A549 (cell line): ENCODE data around the gene LRRC47. TPM values are rescaled to one million over a fixed set of nuclear protein-coding genes. Genes with fewer than 3 reads are reported as not detected.

Experiments used
- ATAC-seq, 2 experiments: fragments of 200-7000 bp in 1 of 2; fragments of >200 bp in 1 of 2; cut with Nextera tagmentation in 1 of 2; cut with Tn5 transposase in 1 of 2; 3 replicates each; pipeline versions ENCODE4 v1.8.0 to v1.9.1; 2018 to 2020; ENCODE audit warnings: mild to moderate bottlenecking in 1 of 2, moderate library complexity in 1 of 2
- CTCF ChIA-PET: fragments of 300-600 bp; sonication (Branson Sonifier 250); formaldehyde crosslinking; extraction: SDS; loops from one replicate; lab custom pipeline; 2021; ENCODE audit warnings: antibody characterized with exemption, inconsistent platforms; lab: Yijun Ruan, JAX
- POLR2A ChIA-PET: fragments of 350-600 bp; formaldehyde crosslinking; extraction: SDS; loops from one replicate; lab custom pipeline; 2021; ENCODE audit warnings: antibody characterized with exemption, inconsistent platforms; lab: Yijun Ruan, JAX
- DNase-seq, 2 experiments: peaks; one replicate each; pipeline versions ENCODE4 v3.0.0 to v3.0.0-alpha.2; 2011 to 2016; ENCODE audit warnings: low read depth in 1 of 2, low spot score in 1 of 2
- FAIRE-seq: peaks from 2 replicates; lab custom pipeline; 2011; peaks lifted over from hg19 to GRCh38; lab: Jason Lieb, UNC
- H3K27ac ChIP-seq, 2 experiments: fragments of >200 bp; sonication (Bioruptor Twin); formaldehyde crosslinking; 3 replicates each; pipeline ENCODE4 v1.5.1; 2016 to 2017
- H3K4me1 ChIP-seq: fragments of >200 bp; sonication (Bioruptor Twin); formaldehyde crosslinking; 3 replicates; pipeline ENCODE4 v1.6.1; 2016
- H3K4me2 ChIP-seq: fragments of >200 bp; sonication (Bioruptor Twin); formaldehyde crosslinking; 3 replicates; pipeline ENCODE4 v1.6.1; 2016
- H3K4me3 ChIP-seq: fragments of >200 bp; sonication (Bioruptor Twin); formaldehyde crosslinking; 3 replicates; pipeline ENCODE4 v1.5.1; 2016
- H3K9me3 ChIP-seq: fragments of >200 bp; sonication (Bioruptor Twin); formaldehyde crosslinking; 3 replicates; pipeline ENCODE4 v1.6.1; 2016
- CEBPB ChIP-seq, 2 experiments: fragments of >200 bp in 1 of 2; sonication (Bioruptor Twin) in 1 of 2; formaldehyde crosslinking in 1 of 2; IDR thresholded peaks; 2 replicates each; pipeline ENCODE4 v1.6.1; 2012 to 2016
- CHD4 ChIP-seq: fragments of 200-600 bp; sonication (generic); IDR thresholded peaks from 2 replicates; pipeline ENCODE4 v1.6.1; 2016; ENCODE audit warnings: antibody characterized with exemption, mild to moderate bottlenecking, borderline replicate concordance
- EP300 ChIP-seq, 2 experiments: fragments of >200 bp; sonication (Bioruptor Twin); formaldehyde crosslinking; IDR thresholded peaks; 2 replicates in 1 of 2; 3 replicates in 1 of 2; pipeline ENCODE4 v1.6.1; 2016 to 2017
- FOSB ChIP-seq: fragments of 250-450 bp; sonication (Bioruptor Pico); IDR thresholded peaks from 2 replicates; pipeline ENCODE4 v1.5.0; 2020; ENCODE audit warnings: mild to moderate bottlenecking, moderate library complexity
- FOSL2 ChIP-seq, 2 experiments: fragments of 450-650 bp in 1 of 2; fragments of >200 bp in 1 of 2; sonication (Bioruptor Twin) in 1 of 2; formaldehyde crosslinking; IDR thresholded peaks; 2 replicates each; pipeline versions ENCODE4 v1.5.0 to v1.6.1; 2016 to 2020; ENCODE audit warnings: mild to moderate bottlenecking in 1 of 2, moderate library complexity in 1 of 2
- HEYL ChIP-seq: fragments of 250-450 bp; sonication (Bioruptor Pico); IDR thresholded peaks from 2 replicates; pipeline ENCODE4 v1.8.0; 2021; ENCODE audit warnings: mild to moderate bottlenecking, moderate library complexity
- NPAS2 ChIP-seq: fragments of 250-450 bp; sonication (Bioruptor Pico); IDR thresholded peaks from 2 replicates; pipeline ENCODE4 v1.8.0; 2022; ENCODE audit warnings: mild to moderate bottlenecking, moderate library complexity, borderline replicate concordance
- NR3C1 ChIP-seq: fragments of >200 bp; sonication (Bioruptor Twin); formaldehyde crosslinking; IDR thresholded peaks from 3 replicates; pipeline ENCODE4 v1.6.1; 2017
- RAD21 ChIP-seq, 2 experiments: fragments of >200 bp in 1 of 2; sonication (Bioruptor Twin) in 1 of 2; formaldehyde crosslinking in 1 of 2; IDR thresholded peaks in 1 of 2; conservative IDR thresholded peaks in 1 of 2; 2 replicates in 1 of 2; 3 replicates in 1 of 2; pipeline ENCODE4 v1.6.1; 2012 to 2018; ENCODE audit warnings: inconsistent platforms in 1 of 2
- RCOR1 ChIP-seq: fragments of 150-350 bp; IDR thresholded peaks from 2 replicates; pipeline ENCODE4 v1.6.1; 2014; ENCODE audit warnings: antibody characterized with exemption, low read length, low read depth
- RFX5 ChIP-seq: fragments of 450-650 bp; IDR thresholded peaks from 2 replicates; pipeline ENCODE4 v1.7.1; 2014; ENCODE audit warnings: antibody characterized with exemption, mild to moderate bottlenecking, moderate library complexity
- SMC3 ChIP-seq: fragments of >200 bp; sonication (Bioruptor Twin); formaldehyde crosslinking; IDR thresholded peaks from 3 replicates; pipeline ENCODE4 v1.6.1; 2018; ENCODE audit warnings: inconsistent platforms
- SREBF2 ChIP-seq: fragments of 450-650 bp; IDR thresholded peaks from 2 replicates; pipeline ENCODE4 v1.6.1; 2014; ENCODE audit warnings: mild to moderate bottlenecking, moderate library complexity
- TP53 ChIP-seq: fragments of 250-450 bp; sonication (Bioruptor Pico); IDR thresholded peaks from 2 replicates; pipeline ENCODE4 v1.5.0; 2021; ENCODE audit warnings: mild to moderate bottlenecking, moderate library complexity
- ZC3H11A ChIP-seq: fragments of 450-650 bp; IDR thresholded peaks from 2 replicates; pipeline ENCODE4 v1.6.1; 2014; ENCODE audit warnings: antibody characterized with exemption, mild to moderate bottlenecking
- ZFP36 ChIP-seq: fragments of 450-650 bp; IDR thresholded peaks from 2 replicates; pipeline ENCODE4 v1.6.1; 2014; ENCODE audit warnings: borderline replicate concordance; ENCODE audit not compliant: partially characterized antibody
- ZNF302 ChIP-seq: fragments of 250-450 bp; sonication (Bioruptor Pico); IDR thresholded peaks from 2 replicates; pipeline ENCODE4 v1.9.0; 2021; ENCODE audit warnings: inconsistent platforms, mild to moderate bottlenecking, moderate library complexity
- WGBS: methylation state at CpG from one replicate; pipeline ENCODE4 v1.1.6; 2017; ENCODE audit errors: missing lambda C conversion rate; 5-methylcytosine and 5-hydroxymethylcytosine counted together
- polyA plus RNA-seq, 4 experiments: library from polyadenylated mRNA; depleted of rRNA in 3 of 4; stranded (reverse); fragments of >200 nt; fragmentation: RNase III in 1 of 4; extraction: RNeasy Plus Mini Kit Qiagen cat#74134 plus additional on column Dnase treatment in 1 of 4; gene quantifications; 2 replicates in 3 of 4; 3 replicates in 1 of 4; pipeline ENCODE4 v1.2.3, GENCODE V29; 2011 to 2017
- TF ChIP-seq, protein P1 (sequence below): fragments of 250-450 bp; sonication (Bioruptor Pico); IDR thresholded peaks from 2 replicates; pipeline ENCODE4 v1.5.0; 2021; ENCODE audit warnings: mild to moderate bottlenecking, moderate library complexity, borderline replicate concordance
- TF ChIP-seq, protein P2 (sequence below): IDR thresholded peaks from 2 replicates; pipeline ENCODE4 v1.6.1; 2012
- TF ChIP-seq, protein P3 (sequence below): fragments of 450-650 bp; IDR thresholded peaks from 2 replicates; pipeline ENCODE4 v1.6.1; 2014; ENCODE audit warnings: antibody characterized with exemption
- TF ChIP-seq, protein P4 (sequence below): fragments of >200 bp; sonication (Bioruptor Twin); formaldehyde crosslinking; IDR thresholded peaks from 2 replicates; pipeline ENCODE4 v1.6.1; 2016
- TF ChIP-seq, protein P5 (sequence below): IDR thresholded peaks from 2 replicates; pipeline ENCODE4 v1.6.1; 2012
- TF ChIP-seq, protein P6 (sequence below): IDR thresholded peaks from 2 replicates; pipeline ENCODE4 v1.6.1; 2012; ENCODE audit warnings: low read depth, borderline replicate concordance

Gene LRRC47
- polyA plus RNA-seq, 2 of the 4 experiments (the other 2 are of a cell fraction), result 28.5 to 41.6 TPM

DNA sequence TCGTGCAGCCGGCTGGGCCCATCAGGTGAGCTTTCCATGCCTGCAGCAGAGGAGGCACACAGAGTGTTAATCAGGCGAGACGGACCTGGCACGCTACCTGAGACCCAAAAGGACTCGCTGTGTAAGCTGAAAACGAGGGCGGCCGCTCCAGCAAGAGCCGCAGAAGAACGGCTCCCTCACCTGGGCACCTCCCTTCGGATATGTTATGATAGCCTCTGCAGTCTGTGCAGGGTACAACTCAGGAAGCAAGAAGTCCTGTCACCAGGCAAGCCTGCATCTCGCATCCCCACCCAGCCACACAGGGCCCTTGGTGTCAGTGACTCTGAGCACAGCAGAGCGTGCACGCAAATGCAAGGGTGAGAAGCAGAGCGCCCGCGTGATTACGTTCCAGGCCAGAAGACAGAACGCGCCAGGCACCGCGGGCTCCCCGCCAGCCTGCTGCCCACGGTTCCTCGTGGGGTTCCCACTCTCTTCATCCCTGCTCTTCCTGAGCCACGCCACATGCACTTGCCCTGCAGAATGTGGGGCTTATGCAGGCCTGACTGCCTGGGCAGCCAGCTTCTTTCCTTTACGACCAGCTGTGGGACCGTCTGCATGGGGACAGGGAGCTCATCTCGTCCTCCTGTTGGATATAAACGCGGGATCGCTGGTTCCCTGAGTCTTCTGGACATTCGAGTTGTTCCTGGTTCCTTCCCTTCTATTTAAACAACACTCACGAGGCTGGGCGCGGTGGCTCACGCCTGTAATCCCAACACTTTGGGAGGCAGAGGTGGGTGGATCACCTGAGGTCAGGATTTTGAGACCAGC, 20.2 kb upstream of the LRRC47 start:
- FAIRE-seq, result no peak
- H3K9me3 ChIP-seq, result no peaks in the 10 kb centered on the region
- CTCF ChIA-PET, result no interaction called here
- ATAC-seq, result no peak
- WGBS, result 91% methylated on average over 36 of the region's 38 CpGs
- POLR2A ChIA-PET, result no interaction called here
- no peaks in the 10 kb centered on the region for H3K4me1 ChIP-seq
- H3K27ac ChIP-seq, result no peak overlapping the region
- H3K4me3 ChIP-seq, result no peak overlapping the region
- H3K4me2 ChIP-seq, result no peak overlapping the region
- no peak for DNase-seq
- TF ChIP-seq ZNF302 (CRISPR knock-in tag) (no peak), FOSB (CRISPR knock-in tag) (no peak), RCOR1 (no peak), CHD4 (no peak), FOSL2 (IDR thresholded peaks at IDR 0.05) (no peak), FOSL2 (CRISPR knock-in tag; IDR thresholded peaks at IDR 0.05) (no peak), RFX5 (no peak)
- TF ChIP-seq, protein P1, sequence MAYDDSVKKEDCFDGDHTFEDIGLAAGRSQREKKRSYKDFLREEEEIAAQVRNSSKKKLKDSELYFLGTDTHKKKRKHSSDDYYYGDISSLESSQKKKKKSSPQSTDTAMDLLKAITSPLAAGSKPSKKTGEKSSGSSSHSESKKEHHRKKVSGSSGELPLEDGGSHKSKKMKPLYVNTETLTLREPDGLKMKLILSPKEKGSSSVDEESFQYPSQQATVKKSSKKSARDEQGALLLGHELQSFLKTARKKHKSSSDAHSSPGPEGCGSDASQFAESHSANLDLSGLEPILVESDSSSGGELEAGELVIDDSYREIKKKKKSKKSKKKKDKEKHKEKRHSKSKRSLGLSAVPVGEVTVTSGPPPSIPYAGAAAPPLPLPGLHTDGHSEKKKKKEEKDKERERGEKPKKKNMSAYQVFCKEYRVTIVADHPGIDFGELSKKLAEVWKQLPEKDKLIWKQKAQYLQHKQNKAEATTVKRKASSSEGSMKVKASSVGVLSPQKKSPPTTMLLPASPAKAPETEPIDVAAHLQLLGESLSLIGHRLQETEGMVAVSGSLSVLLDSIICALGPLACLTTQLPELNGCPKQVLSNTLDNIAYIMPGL (CRISPR knock-in tag), result no peak
- TF ChIP-seq, protein P2, sequence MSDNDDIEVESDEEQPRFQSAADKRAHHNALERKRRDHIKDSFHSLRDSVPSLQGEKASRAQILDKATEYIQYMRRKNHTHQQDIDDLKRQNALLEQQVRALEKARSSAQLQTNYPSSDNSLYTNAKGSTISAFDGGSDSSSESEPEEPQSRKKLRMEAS, result no peak
- TF ChIP-seq, all 56 proteins: peak for 0

DNA sequence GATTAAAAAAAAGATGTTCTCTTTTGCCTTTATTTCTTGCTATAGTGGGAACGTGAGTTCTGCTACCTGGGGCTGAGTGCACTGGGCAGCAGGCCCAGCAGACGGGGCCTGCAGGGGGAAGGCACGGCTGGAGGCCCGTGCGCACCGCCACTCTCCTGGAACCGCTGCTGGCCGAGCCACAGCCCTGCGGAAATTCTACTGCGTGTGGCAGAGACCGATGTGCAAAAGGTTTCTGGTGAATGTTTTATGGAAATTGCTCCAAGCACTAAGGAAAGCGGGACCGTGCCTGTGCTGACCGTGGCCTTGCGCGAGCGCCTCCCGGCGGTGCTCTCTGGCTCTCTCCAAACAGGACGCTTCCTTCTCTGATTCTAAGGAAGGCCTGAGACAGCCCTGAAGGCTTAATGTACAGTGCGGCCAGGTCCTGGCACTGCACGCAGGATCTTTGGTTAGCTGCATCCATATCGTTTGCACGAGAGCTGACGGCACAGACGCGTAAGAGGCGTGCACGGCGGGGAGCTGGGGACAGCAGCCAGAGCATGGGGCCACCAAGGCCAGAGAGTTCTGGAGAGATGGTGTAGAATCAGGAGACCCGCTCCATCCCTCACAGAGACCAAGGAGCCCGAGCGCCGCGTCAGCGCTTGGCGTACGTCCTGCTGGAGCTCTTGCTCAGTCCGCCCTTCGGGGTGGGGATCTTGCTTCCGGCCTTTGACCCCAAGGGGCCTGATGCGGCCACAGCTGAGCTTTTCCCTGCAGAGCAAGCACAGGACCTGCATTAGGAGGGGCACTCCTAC, 18.7 kb upstream of the LRRC47 start:
- FAIRE-seq, result no peak
- ChIA-PET POLR2A (no interaction called here), CTCF (no interaction called here)
- Histone ChIP-seq H3K27ac (no peak overlapping the region), H3K4me2 (no peak overlapping the region), H3K4me3 (no peak overlapping the region), H3K4me1 (no peaks in the 10 kb centered on the region), H3K9me3 (no peaks in the 10 kb centered on the region)
- 91% methylated on average over 26 of the region's 42 CpGs for WGBS
- TF ChIP-seq ZFP36, result no peak
- no peak for TF ChIP-seq SREBF2
- TF ChIP-seq EP300 (IDR thresholded peaks at IDR 0.05), result no peak
- no peak for TF ChIP-seq RCOR1
- TF ChIP-seq HEYL, result no peak
- TF ChIP-seq, protein P3, sequence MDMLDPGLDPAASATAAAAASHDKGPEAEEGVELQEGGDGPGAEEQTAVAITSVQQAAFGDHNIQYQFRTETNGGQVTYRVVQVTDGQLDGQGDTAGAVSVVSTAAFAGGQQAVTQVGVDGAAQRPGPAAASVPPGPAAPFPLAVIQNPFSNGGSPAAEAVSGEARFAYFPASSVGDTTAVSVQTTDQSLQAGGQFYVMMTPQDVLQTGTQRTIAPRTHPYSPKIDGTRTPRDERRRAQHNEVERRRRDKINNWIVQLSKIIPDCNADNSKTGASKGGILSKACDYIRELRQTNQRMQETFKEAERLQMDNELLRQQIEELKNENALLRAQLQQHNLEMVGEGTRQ, result no peak
- no peak for TF ChIP-seq FOSB (CRISPR knock-in tag)
- no peak for TF ChIP-seq ZC3H11A
- no peak for TF ChIP-seq SMC3
- TF ChIP-seq, protein P4, sequence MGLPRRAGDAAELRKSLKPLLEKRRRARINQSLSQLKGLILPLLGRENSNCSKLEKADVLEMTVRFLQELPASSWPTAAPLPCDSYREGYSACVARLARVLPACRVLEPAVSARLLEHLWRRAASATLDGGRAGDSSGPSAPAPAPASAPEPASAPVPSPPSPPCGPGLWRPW, result no peak
- no peak for TF ChIP-seq RAD21 (conservative IDR thresholded peaks at IDR 0.05 in 1 of 2, IDR thresholded peaks at IDR 0.05 in 1 of 2)
- no peak for DNase-seq
- ATAC-seq, result no peak

DNA sequence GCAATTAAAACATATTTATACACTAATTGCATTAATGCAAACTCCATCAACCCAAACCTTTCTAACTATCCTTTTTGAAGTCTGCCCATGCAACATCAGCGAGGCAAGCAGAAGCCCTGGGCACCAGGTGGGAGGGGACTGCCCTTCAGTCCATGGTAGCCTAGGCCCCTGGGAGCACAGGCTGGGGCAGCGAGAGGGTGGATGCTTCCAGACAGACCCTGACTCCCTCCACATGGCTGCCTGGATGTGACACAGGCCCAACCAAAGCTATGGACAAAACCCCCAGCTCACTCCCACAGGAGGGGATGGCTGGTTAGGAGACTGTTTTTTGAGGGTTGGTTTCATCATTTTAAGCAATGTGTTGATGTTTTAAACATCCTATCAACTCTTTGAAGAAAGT, 17.8 kb upstream of the LRRC47 start:
- ChIA-PET POLR2A (no interaction called here), CTCF (no interaction called here)
- H3K4me3 ChIP-seq, result no peak overlapping the region
- ATAC-seq (no peak), FAIRE-seq (no peak)
- H3K4me1 ChIP-seq, result 0 out of 3 replicates have a peak, but pooled peaks cover 3% of the 10 kb centered on the region
- H3K27ac ChIP-seq, result no peak overlapping the region
- H3K4me2 ChIP-seq, result no peak overlapping the region
- H3K9me3 ChIP-seq, result no peaks in the 10 kb centered on the region
- WGBS, result 100% methylated on average over 2 of the region's 2 CpGs
- TF ChIP-seq TP53 (CRISPR knock-in tag) (no peak), CEBPB (IDR thresholded peaks at IDR 0.05) (no peak), NR3C1 (no peak), SREBF2 (no peak), NPAS2 (CRISPR knock-in tag) (no peak)
- TF ChIP-seq, protein P2, result no peak
- TF ChIP-seq, protein P5, sequence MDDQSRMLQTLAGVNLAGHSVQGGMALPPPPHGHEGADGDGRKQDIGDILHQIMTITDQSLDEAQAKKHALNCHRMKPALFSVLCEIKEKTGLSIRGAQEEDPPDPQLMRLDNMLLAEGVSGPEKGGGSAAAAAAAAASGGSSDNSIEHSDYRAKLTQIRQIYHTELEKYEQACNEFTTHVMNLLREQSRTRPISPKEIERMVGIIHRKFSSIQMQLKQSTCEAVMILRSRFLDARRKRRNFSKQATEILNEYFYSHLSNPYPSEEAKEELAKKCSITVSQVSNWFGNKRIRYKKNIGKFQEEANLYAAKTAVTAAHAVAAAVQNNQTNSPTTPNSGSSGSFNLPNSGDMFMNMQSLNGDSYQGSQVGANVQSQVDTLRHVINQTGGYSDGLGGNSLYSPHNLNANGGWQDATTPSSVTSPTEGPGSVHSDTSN, result no peak
- TF ChIP-seq, protein P6, sequence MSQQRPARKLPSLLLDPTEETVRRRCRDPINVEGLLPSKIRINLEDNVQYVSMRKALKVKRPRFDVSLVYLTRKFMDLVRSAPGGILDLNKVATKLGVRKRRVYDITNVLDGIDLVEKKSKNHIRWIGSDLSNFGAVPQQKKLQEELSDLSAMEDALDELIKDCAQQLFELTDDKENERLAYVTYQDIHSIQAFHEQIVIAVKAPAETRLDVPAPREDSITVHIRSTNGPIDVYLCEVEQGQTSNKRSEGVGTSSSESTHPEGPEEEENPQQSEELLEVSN, result no peak
- TF ChIP-seq, all 56 proteins: peak for 0
- DNase-seq, result no peak
